Ascending aorta (tissue), 2 donors: ENCODE results near the gene MAP7. TPM values are rescaled to one million over a fixed set of nuclear protein-coding genes. Genes with fewer than 3 reads are reported as not detected.

ENCODE experiments used
- DNase-seq, 2 donors: peaks; one replicate each; pipeline ENCODE4 v3.0.0-alpha.2; 2019; ENCODE audit warnings: low spot score in 2 of 2
- H3K27ac ChIP-seq, 2 donors: fragments of 200-600 bp; sonication (generic); one replicate each; pipeline ENCODE4 v1.5.1; 2016 to 2017; ENCODE audit warnings: mild to moderate bottlenecking in 1 of 2
- H3K27me3 ChIP-seq: fragments of 200-600 bp; sonication (generic); one replicate; pipeline ENCODE4 v1.5.1; 2017
- H3K36me3 ChIP-seq, 2 donors: fragments of 200-600 bp; sonication (generic); one replicate each; pipeline ENCODE4 v1.5.1; 2016
- H3K4me1 ChIP-seq, 2 donors: fragments of 200-600 bp; sonication (generic); one replicate each; pipeline ENCODE4 v1.5.1; 2016 to 2017; ENCODE audit warnings: mild to moderate bottlenecking in 1 of 2
- H3K4me3 ChIP-seq, 2 donors: fragments of 200-600 bp; sonication (generic); one replicate each; pipeline ENCODE4 v1.5.1; 2016 to 2017; ENCODE audit warnings: mild to moderate bottlenecking in 1 of 2
- H3K9me3 ChIP-seq, 2 donors: fragments of 200-600 bp; sonication (generic); one replicate each; pipeline ENCODE4 v1.5.1; 2016
- intact Hi-C: fragments of 100-400 bp; cut with DNase I; formaldehyde crosslinking; loops from one replicate; pipeline ENCODE4 v1.15.1; 2023
- total RNA-seq: library from RNA; depleted of rRNA; stranded (reverse); fragments of >200 nt; gene quantifications from one replicate; pipeline ENCODE4 v1.1.0, GENCODE V29; 2016
- TF ChIP-seq, protein P1 (sequence below), 3 experiments: fragments of 200-600 bp in 2 of 3; fragments of 450-650 bp in 1 of 3; sonication (generic) in 2 of 3; IDR thresholded peaks; one replicate each; pipeline ENCODE4 v1.5.1; 2016 to 2019; ENCODE audit warnings: antibody characterized with exemption in 3 of 3, mild to moderate bottlenecking in 1 of 3, moderate library complexity in 1 of 3

MAP7 gene
- total RNA-seq, 1 donor from 2014 or later, result not detected

DNA sequence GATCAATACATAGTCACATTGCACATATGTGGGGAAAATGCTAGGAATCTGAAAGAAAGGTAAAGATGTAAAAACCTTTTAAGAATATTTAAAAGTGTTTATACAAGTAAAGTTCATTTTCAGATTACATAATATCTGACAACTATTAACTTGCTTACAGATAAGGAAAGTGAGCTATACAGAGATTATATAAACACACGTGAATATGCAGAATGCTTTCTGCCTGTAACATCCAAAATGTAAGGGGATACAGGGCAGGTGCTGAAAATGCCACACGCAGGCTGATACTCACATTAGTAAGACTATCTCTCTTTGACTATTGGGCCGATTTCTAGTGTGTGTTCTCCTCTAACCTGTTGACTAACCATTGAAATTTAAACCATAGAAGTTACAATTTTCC, 17.9 kb upstream of the MAP7 start:
- no peak for DNase-seq
- Histone ChIP-seq H3K27me3 (no peaks in the 10 kb centered on the region), H3K27ac (no peak overlapping the region), H3K36me3 (peaks cover 14 to 42% of the 10 kb centered on the region in 2 donors), H3K9me3 (no peaks in the 10 kb centered on the region), H3K4me1 (peaks cover 0 to 9% of the 10 kb centered on the region in 2 donors), H3K4me3 (no peak overlapping the region)
- intact Hi-C loops, result no loop called here
- TF ChIP-seq, protein P1, sequence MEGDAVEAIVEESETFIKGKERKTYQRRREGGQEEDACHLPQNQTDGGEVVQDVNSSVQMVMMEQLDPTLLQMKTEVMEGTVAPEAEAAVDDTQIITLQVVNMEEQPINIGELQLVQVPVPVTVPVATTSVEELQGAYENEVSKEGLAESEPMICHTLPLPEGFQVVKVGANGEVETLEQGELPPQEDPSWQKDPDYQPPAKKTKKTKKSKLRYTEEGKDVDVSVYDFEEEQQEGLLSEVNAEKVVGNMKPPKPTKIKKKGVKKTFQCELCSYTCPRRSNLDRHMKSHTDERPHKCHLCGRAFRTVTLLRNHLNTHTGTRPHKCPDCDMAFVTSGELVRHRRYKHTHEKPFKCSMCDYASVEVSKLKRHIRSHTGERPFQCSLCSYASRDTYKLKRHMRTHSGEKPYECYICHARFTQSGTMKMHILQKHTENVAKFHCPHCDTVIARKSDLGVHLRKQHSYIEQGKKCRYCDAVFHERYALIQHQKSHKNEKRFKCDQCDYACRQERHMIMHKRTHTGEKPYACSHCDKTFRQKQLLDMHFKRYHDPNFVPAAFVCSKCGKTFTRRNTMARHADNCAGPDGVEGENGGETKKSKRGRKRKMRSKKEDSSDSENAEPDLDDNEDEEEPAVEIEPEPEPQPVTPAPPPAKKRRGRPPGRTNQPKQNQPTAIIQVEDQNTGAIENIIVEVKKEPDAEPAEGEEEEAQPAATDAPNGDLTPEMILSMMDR (IDR thresholded peaks at IDR 0.05), result no peak

DNA sequence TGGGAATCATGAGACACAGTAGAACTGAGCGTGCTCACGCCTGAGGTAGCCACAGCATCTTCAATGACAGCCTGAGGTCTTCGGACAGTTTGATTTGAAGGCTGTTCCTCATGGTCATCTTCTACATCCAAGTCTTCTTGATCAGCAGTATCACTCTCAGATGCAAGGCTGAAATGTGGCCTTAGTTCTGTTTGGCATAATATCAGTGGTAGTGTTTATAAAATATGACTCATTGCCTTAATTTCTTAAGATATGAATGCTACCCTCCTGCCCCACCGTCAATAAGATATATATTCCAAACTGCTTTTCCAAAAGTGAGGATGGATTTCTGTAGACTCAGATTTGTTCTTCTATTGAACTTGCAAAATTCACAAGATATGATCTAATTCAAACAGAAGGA, 17.5 kb upstream of the MAP7 start:
- Histone ChIP-seq H3K36me3 (peaks cover 11 to 38% of the 10 kb centered on the region in 2 donors), H3K9me3 (no peaks in the 10 kb centered on the region), H3K4me1 (peaks cover 0 to 9% of the 10 kb centered on the region in 2 donors), H3K27ac (peak overlapping the region in 1 of 2 donors; percentile 11), H3K4me3 (no peak overlapping the region), H3K27me3 (no peaks in the 10 kb centered on the region)
- TF ChIP-seq, protein P1 (IDR thresholded peaks at IDR 0.05), result no peak
- DNase-seq, result no peak
- intact Hi-C loops, result no loop called here

DNA sequence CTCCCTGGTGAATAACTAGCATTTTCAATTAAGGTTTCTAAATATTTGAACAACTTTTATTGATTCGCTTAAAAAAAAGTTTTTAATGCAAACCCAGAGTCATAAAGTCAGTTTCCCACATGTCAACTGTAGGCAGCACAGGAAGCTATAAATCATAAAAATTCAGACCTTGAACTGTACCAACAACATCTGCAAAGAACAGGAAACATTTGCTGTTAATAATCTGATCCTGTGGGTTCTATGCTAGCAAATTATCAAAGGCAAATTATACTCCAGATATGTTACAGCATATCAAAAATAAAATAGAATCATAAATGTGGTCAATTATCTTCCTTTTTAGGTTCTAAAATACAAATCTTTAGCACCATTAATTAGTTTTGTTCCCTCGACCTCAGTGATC, 16.6 kb upstream of the MAP7 start:
- Histone ChIP-seq H3K27ac (no peak overlapping the region), H3K9me3 (no peaks in the 10 kb centered on the region), H3K4me3 (no peak overlapping the region), H3K36me3 (peaks cover 11 to 41% of the 10 kb centered on the region in 2 donors), H3K27me3 (no peaks in the 10 kb centered on the region), H3K4me1 (peaks cover 0 to 12% of the 10 kb centered on the region in 2 donors)
- intact Hi-C loops, result no loop called here
- TF ChIP-seq, protein P1 (IDR thresholded peaks at IDR 0.05), result no peak
- DNase-seq, result no peak

DNA sequence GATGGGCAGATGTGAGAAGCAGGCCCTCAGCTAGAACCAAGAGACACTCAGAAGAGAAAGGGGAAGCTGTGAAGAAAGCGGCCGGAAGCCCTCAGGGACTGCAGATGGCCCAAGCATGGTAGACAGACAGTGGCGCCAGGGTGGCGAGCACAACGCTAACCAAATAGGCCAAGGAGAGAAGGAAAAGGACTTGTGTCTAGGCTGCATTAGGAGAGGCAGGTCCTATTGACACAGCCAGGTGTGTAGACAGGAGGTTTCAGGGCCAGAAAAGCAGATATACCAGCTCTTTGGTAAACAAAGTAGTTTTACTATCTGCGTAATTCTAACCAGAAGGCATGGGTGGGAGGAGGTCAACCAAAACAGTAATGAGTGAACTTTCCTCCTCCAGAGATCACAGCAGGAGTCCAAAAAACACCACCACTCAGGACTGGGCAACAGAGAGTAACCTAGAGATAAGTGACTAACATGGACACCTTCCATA, 15.8 kb upstream of the MAP7 start:
- no peak for DNase-seq
- TF ChIP-seq, protein P1 (IDR thresholded peaks at IDR 0.05), result no peak
- peaks cover 11 to 42% of the 10 kb centered on the region in 2 donors for H3K36me3 ChIP-seq
- no peak overlapping the region for H3K4me3 ChIP-seq
- peaks cover 0 to 12% of the 10 kb centered on the region in 2 donors for H3K4me1 ChIP-seq
- H3K27me3 ChIP-seq, result no peaks in the 10 kb centered on the region
- no peaks in the 10 kb centered on the region for H3K9me3 ChIP-seq
- H3K27ac ChIP-seq, result no peak overlapping the region
- intact Hi-C loops, result no loop called here

DNA sequence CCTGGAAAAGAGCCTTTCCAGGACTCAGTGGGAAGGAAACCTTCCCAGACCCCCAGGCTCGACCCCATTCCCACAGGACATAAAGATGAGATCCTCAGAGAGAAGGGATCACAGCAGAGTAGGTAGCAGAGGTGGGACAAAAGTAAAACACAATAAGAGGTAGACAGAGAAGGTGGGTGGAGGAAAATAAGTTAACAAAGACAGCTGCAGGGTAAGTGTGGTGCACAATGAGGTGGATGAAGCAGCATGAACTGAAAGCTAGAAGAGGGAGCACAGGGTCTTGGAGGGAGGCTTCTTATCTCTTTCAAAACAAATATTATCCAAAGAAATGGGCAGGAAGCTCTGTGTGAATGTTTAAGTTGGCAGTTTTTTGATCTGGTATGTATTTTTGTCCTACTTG, 14.0 kb upstream of the MAP7 start:
- Histone ChIP-seq H3K27me3 (no peaks in the 10 kb centered on the region), H3K4me3 (no peak overlapping the region), H3K36me3 (peaks cover 17 to 57% of the 10 kb centered on the region in 2 donors), H3K4me1 (peaks cover 0 to 12% of the 10 kb centered on the region in 2 donors), H3K27ac (peak overlapping the region; percentile 56 to 60), H3K9me3 (no peaks in the 10 kb centered on the region)
- TF ChIP-seq, protein P1 (IDR thresholded peaks at IDR 0.05), result no peak
- intact Hi-C loops, result loop anchor here (5.0 kb wide), 1 partner anchor 228 kb away; the partner anchor contains the start of gene MAP3K5
- no peak for DNase-seq
